Panc1 (cell line): ENCODE results near the gene TP53BP2. TPM values are rescaled to one million over a fixed set of nuclear protein-coding genes. Genes with fewer than 3 reads are reported as not detected.
"Not testable (repeated sequence)": the region's sequence is repeated elsewhere in the genome, so short reads cannot be mapped to it uniquely, and the experiment has no call there.

Experiments used
- ATAC-seq: fragments of 200-7000 bp; cut with Tn5 transposase; 2 replicates; pipeline ENCODE4 v1.9.1; 2020; ENCODE audit warnings: mild to moderate bottlenecking, moderate library complexity
- BruUV-seq: library from RNA; stranded (reverse); fragments of 400-500 nt; replicated peaks from 2 replicates; lab custom pipeline; 2021; lab: Mats Ljungman, UMichigan
- CTCF ChIA-PET: fragments of 300-600 bp; sonication (Branson Sonifier 250); formaldehyde crosslinking; loops from one replicate; lab custom pipeline; 2022; ENCODE audit warnings: antibody characterized with exemption; lab: Charles Lee
- POLR2A ChIA-PET: fragments of 300-600 bp; sonication (Branson Sonifier 250); formaldehyde crosslinking; loops from one replicate; lab custom pipeline; 2022; ENCODE audit warnings: antibody characterized with exemption; lab: Charles Lee
- DNase-seq: peaks from one replicate; pipeline ENCODE4 v3.0.0-alpha.2; 2010; ENCODE audit warnings: low read depth, low spot score
- H3K27ac ChIP-seq: 2 replicates; pipeline ENCODE4 v1.5.1; 2011; ENCODE audit warnings: mild to moderate bottlenecking, low read length, inconsistent platforms
- H3K27me3 ChIP-seq: fragments of 200-500 bp; sonication (Bioruptor generic); 2 replicates; pipeline ENCODE4 v1.6.0; 2014; ENCODE audit warnings: low read length, inconsistent platforms; ENCODE audit not compliant: control insufficient read depth, insufficient read depth
- H3K36me3 ChIP-seq: fragments of 200-500 bp; sonication (Bioruptor generic); 2 replicates; pipeline ENCODE4 v1.5.1; 2014; ENCODE audit warnings: inconsistent platforms, mild to moderate bottlenecking, low read length, moderate library complexity; ENCODE audit not compliant: control insufficient read depth, insufficient read depth
- H3K4me1 ChIP-seq: 2 replicates; pipeline ENCODE4 v1.5.1; 2011; ENCODE audit warnings: inconsistent platforms, mild to moderate bottlenecking, low read length, moderate library complexity; ENCODE audit not compliant: control insufficient read depth, insufficient read depth
- H3K4me3 ChIP-seq, 2 experiments: 2 replicates each; pipeline ENCODE4 v1.5.1; 2011 to 2012; ENCODE audit warnings: low read depth in 2 of 2, low read length in 2 of 2, mild to moderate bottlenecking in 2 of 2, inconsistent platforms in 1 of 2, moderate library complexity in 1 of 2
- H3K9me3 ChIP-seq: fragments of 200-500 bp; sonication (Bioruptor generic); 2 replicates; pipeline ENCODE4 v1.5.1; 2014; ENCODE audit warnings: low read depth, mild to moderate bottlenecking, inconsistent platforms, low read length, moderate library complexity; ENCODE audit not compliant: control insufficient read depth, insufficient read depth
- CTCF ChIP-seq: fragments of 450-650 bp; IDR thresholded peaks from 2 replicates; pipeline ENCODE4 v1.5.1; 2017; ENCODE audit warnings: mild to moderate bottlenecking
- POLR2AphosphoS5 ChIP-seq: IDR thresholded peaks from 2 replicates; pipeline ENCODE4 v1.6.1; 2012; ENCODE audit warnings: mild to moderate bottlenecking, low read depth, low read length, moderate library complexity
- REST ChIP-seq, 2 experiments: IDR thresholded peaks; 2 replicates each; pipeline ENCODE4 v1.6.1; 2011 to 2012; ENCODE audit warnings: low read depth in 2 of 2, control low read depth in 1 of 2, low read length in 1 of 2, mild to moderate bottlenecking in 1 of 2, moderate library complexity in 1 of 2; ENCODE audit not compliant: insufficient read depth in 1 of 2
- SIN3A ChIP-seq: IDR thresholded peaks from 2 replicates; pipeline ENCODE4 v1.6.1; 2012; ENCODE audit warnings: low read depth, mild to moderate bottlenecking, low read length, moderate library complexity, borderline replicate concordance; ENCODE audit not compliant: insufficient read depth
- TCF7L2 ChIP-seq: IDR thresholded peaks from 2 replicates; pipeline ENCODE4 v1.6.1; 2011; ENCODE audit warnings: mild to moderate bottlenecking, low read depth, low read length, inconsistent platforms
- in situ Hi-C: cut with HindIII; loops from 2 replicates; pipeline ENCODE4 v1.10.0; 2016; ENCODE audit warnings: low sequenced_read_pairs, low pct_unique_long_range_greater_than_20kb
- intact Hi-C: fragments of 100-400 bp; cut with micrococcal nuclease; formaldehyde crosslinking; loops from one replicate; pipeline ENCODE4 v1.10.0; 2022; ENCODE audit not compliant: unreplicated experiment
- total RNA-seq: library from RNA; stranded (reverse); gene quantifications from one replicate; pipeline ENCODE4 v1.2.1, GENCODE V29; 2021; ENCODE audit not compliant: unreplicated experiment

The TP53BP2 gene
- total RNA-seq, 1 experiment from 2014 or later = 51.4 TPM

GRCh38 chr1:223737342-223737741 lies 108.4 kb downstream of the TP53BP2 start:
- Histone ChIP-seq H3K36me3 (peaks cover 7% of the 10 kb centered on the region; the same call in 1 of the 2 replicates), H3K4me3 (no peak overlapping the region), H3K27me3 (no peaks in the 10 kb centered on the region), H3K27ac (peak overlapping the region; percentile 44; the same call in 1 of the 2 replicates), H3K9me3 (no peaks in the 10 kb centered on the region), H3K4me1 (peaks cover 38% of the 10 kb centered on the region)
- intact Hi-C loops (no loop called here), in situ Hi-C loops (no loop called here)
- DNase-seq (no peak), ATAC-seq (no peak)
- BruUV-seq = no TSS peak
- ChIA-PET POLR2A (no interaction called here), CTCF (no interaction called here)
- TF ChIP-seq SIN3A (no peak), CTCF (no peak), TCF7L2 (no peak), POLR2AphosphoS5 (no peak), REST (IDR thresholded peaks at IDR 0.05; ENCODE audit: insufficient read depth in 1 of 2, low read depth in 2 of 2, low read length in 1 of 2) (no peak)

GRCh38 chr1:223736638-223737037 lies 109.1 kb downstream of the TP53BP2 start:
- ATAC-seq, BruUV-seq, H3K9me3 ChIP-seq, in situ Hi-C loops, CTCF ChIA-PET, H3K27me3 ChIP-seq, H3K4me3 ChIP-seq, H3K36me3 ChIP-seq, intact Hi-C loops, POLR2A ChIA-PET, DNase-seq: not testable (repeated sequence)
- peaks cover 45% of the 10 kb centered on the region for H3K4me1 ChIP-seq
- 0 out of 2 replicates have a peak overlapping the region, but pooled peaks have one; percentile 4 for H3K27ac ChIP-seq

- H3K4me1 ChIP-seq = peaks cover 48% of the 10 kb centered on the region
- ChIA-PET CTCF (no interaction called here), POLR2A (no interaction called here)
- DNase-seq (no peak), ATAC-seq (peak; percentile 36; the same call in 1 of the 2 replicates)
- peaks cover 2% of the 10 kb centered on the region; the same call in 1 of the 2 replicates for H3K36me3 ChIP-seq
- no peaks in the 10 kb centered on the region for H3K27me3 ChIP-seq
- H3K9me3 ChIP-seq = no peaks in the 10 kb centered on the region
- no peak overlapping the region for H3K4me3 ChIP-seq
- TF ChIP-seq POLR2AphosphoS5 (no peak), REST (IDR thresholded peaks at IDR 0.05; ENCODE audit: insufficient read depth in 1 of 2, low read depth in 2 of 2, low read length in 1 of 2) (no peak), SIN3A (no peak), TCF7L2 (no peak)
- H3K27ac ChIP-seq = 0 out of 2 replicates have a peak overlapping the region, but pooled peaks have one; percentile 51
- intact Hi-C loops (no loop called here), in situ Hi-C loops (no loop called here)
- no TSS peak for BruUV-seq
These were observed 111.6 kb downstream of the TP53BP2 start for GRCh38 chr1:223733898-223734852.
